MG63 (cell line): ENCODE data around the gene MYRF. TPM values are rescaled to one million over a fixed set of nuclear protein-coding genes. Genes with fewer than 3 reads are reported as not detected.

Experiments used
- DNase-seq: peaks from one replicate; pipeline ENCODE4 v3.0.0-alpha.2; 2020
- H3K27me3 ChIP-seq: fragments of 250-450 bp; sonication (Bioruptor Pico); 2 replicates; pipeline ENCODE4 v1.5.1; 2020; ENCODE audit warnings: mild to moderate bottlenecking, moderate library complexity
- H3K36me3 ChIP-seq: fragments of 250-450 bp; sonication (Bioruptor Pico); 2 replicates; pipeline ENCODE4 v1.5.1; 2020; ENCODE audit warnings: mild to moderate bottlenecking, moderate library complexity
- H3K4me3 ChIP-seq: fragments of 250-450 bp; sonication (Bioruptor Pico); 2 replicates; pipeline ENCODE4 v1.5.1; 2020; ENCODE audit warnings: mild to moderate bottlenecking, moderate library complexity
- H3K9me3 ChIP-seq: fragments of 250-450 bp; sonication (Bioruptor Pico); 2 replicates; pipeline ENCODE4 v1.5.1; 2020; ENCODE audit warnings: mild to moderate bottlenecking, moderate library complexity
- total RNA-seq: library from RNA; depleted of rRNA; stranded (reverse); fragments of >200 nt; shearing (Covaris generic); gene quantifications from 2 replicates; pipeline ENCODE4 v1.2.3, GENCODE V29; 2014; ENCODE audit warnings: low replicate concordance

The MYRF gene
- total RNA-seq, 1 experiment from 2014 or later = 0.23 TPM

DNA sequence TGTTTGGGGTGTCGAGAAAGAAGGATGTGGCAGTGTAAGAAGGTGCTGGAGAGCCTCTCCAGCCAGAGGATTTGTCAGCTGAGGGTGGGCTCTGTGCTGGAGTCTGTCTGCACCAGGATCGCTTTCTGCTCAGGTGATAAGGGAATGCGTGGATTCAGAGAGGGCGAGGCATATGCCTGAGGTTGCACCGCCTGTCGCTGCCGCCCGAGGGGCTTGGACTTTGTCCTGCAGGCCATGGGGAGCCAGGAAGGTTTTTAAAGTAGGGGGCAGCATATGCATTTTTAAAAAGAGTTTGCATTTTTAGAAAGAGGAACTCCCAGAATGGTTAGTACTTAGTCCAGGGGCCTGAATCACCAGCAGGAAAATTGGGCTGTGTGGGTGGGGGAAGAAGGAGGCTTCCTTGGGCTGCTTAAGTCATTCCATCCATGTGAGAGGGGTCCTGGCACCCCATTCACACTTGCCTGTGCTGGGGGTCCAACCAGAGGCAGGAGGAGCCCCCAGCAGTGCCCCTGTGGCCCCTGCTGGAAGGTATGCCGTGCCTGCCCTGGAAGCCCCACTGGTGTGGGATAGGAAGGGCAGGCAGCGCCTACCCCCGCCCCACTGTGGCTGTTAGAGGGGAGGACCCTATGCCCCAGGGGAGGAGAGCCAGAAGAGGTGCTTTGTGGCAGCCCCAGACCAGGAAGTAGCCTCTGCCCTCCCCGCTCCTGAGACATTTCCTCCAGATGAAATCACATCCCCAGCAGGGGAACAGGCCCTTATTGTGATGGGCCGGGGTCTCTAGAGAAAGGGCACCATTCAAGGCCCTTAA is 35.8 kb upstream of the MYRF start:
- Histone ChIP-seq H3K36me3 (no peaks in the 10 kb centered on the region), H3K27me3 (no peaks in the 10 kb centered on the region), H3K4me3 (no peak overlapping the region), H3K9me3 (no peaks in the 10 kb centered on the region)
- no peak for DNase-seq

- Histone ChIP-seq H3K4me3 (no peak overlapping the region), H3K9me3 (no peaks in the 10 kb centered on the region), H3K27me3 (no peaks in the 10 kb centered on the region), H3K36me3 (no peaks in the 10 kb centered on the region)
- DNase-seq = no peak
These were observed 35.0 kb upstream of the MYRF start for GRCh38 chr11:61717286-61718033.

DNA sequence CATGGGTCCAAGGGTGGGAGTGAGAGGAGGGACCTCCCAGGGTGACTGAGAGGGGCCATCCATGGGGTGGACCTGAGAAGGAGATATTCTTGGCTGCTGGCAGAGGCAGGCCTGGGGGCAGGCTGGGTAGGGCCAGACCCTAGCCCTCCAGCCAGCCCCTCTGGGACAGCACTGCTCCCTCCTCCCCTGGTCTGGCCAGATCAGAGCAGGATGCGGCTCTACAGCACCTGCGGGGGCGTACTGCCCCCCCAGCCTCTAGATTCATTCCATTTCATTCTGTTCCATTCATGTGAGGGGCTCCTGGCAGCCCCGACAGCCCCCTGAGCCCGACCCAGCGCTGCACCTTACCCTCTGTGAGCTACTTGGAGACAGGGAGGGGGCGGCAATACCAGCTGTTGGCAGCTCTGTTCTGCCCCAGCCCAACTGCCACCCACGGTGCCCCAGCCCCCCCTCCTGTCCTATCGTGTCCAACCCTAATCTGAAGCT is 34.3 kb upstream of the MYRF start:
- DNase-seq = no peak
- Histone ChIP-seq H3K9me3 (no peaks in the 10 kb centered on the region), H3K36me3 (no peaks in the 10 kb centered on the region), H3K27me3 (no peaks in the 10 kb centered on the region), H3K4me3 (no peak overlapping the region)

DNA sequence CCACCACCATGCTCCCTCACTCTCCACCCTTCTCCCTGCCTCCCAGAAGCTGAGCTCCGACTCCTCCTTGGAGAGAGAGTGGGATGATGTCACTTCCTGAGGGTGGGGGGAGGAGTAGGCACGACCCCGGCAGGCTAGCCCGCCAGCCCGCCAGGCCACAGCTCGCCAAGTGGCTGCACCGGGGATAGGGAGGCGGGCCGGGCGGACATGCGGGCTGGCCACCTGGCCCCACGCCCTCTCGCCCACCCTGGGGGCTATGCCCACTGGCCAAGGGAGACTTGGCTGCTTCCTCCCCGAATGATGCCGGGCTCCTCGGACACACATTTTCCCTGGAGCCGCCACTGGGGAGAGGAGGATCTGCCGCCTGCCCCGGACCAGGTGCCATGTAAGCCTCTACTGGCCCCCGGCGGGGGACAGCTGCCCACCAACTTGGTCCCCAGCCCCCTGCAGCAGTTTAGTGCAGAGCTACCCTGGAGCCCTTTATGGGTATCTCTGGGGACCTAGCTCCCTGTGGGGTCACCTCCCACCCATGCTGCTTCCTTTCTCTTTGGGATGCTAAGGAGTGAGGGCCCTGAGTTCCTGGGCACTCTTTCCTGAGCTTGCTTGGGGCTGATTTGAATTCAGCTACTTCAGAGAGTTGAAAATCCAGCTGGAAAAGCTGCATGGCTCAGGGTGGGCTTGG is 33.7 kb upstream of the MYRF start:
- H3K36me3 ChIP-seq = no peaks in the 10 kb centered on the region
- H3K9me3 ChIP-seq = no peaks in the 10 kb centered on the region
- DNase-seq = no peak
- no peaks in the 10 kb centered on the region for H3K27me3 ChIP-seq
- H3K4me3 ChIP-seq = no peak overlapping the region

DNA sequence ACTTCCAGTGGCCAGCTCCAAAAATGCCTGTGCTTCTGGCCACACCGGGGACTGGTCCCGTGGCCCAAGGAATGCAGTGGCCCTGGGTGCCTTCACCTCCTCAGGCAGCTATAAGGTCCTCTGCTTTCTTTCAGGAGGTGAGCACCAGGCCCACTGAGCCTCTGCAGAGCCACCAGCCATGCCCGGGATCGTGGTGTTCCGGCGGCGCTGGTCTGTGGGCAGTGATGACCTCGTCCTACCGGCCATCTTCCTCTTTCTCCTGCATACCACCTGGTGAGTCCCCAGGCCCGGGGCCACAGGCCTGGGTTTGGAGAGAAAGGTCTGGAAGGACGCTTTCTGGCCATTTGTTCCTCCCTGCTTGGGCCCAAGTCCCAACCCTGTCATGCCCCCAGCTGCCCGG is 32.5 kb upstream of the MYRF start:
- H3K4me3 ChIP-seq = no peak overlapping the region
- no peaks in the 10 kb centered on the region for H3K36me3 ChIP-seq
- no peaks in the 10 kb centered on the region for H3K9me3 ChIP-seq
- DNase-seq = no peak
- H3K27me3 ChIP-seq = no peaks in the 10 kb centered on the region

- no peaks in the 10 kb centered on the region for H3K36me3 ChIP-seq
- no peak overlapping the region for H3K4me3 ChIP-seq
- no peaks in the 10 kb centered on the region for H3K27me3 ChIP-seq
- DNase-seq = no peak
- H3K9me3 ChIP-seq = no peaks in the 10 kb centered on the region
These were observed 31.8 kb upstream of the MYRF start for GRCh38 chr11:61720597-61720996.

- Histone ChIP-seq H3K9me3 (no peaks in the 10 kb centered on the region), H3K36me3 (no peaks in the 10 kb centered on the region), H3K27me3 (no peaks in the 10 kb centered on the region), H3K4me3 (no peak overlapping the region)
- no peak for DNase-seq
These were observed 28.0 kb upstream of the MYRF start for GRCh38 chr11:61724437-61724836.

DNA sequence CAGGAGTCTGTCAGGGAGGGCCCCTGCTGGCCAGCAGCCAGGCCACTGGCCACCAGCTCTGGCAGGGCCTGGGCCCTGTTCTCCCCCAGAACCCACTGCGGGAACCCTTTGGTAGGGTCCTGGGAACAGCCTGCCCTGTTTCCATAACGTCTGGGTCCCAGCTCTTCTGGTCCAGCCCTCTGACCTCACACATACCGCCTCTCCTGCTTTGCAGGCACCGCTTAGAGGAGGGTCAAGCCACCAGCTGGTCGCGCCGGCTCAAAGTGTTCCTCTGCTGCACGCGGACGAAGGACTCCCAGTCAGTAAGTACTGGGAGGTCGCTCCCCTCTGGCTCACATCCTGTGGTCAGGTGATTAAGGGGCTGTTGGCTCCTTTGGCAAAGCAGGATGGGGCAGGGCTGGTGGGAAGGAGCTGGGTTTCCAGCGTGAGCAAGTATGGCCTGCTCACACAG is 26.6 kb upstream of the MYRF start:
- Histone ChIP-seq H3K27me3 (no peaks in the 10 kb centered on the region), H3K36me3 (no peaks in the 10 kb centered on the region), H3K9me3 (no peaks in the 10 kb centered on the region), H3K4me3 (no peak overlapping the region)
- no peak for DNase-seq

DNA sequence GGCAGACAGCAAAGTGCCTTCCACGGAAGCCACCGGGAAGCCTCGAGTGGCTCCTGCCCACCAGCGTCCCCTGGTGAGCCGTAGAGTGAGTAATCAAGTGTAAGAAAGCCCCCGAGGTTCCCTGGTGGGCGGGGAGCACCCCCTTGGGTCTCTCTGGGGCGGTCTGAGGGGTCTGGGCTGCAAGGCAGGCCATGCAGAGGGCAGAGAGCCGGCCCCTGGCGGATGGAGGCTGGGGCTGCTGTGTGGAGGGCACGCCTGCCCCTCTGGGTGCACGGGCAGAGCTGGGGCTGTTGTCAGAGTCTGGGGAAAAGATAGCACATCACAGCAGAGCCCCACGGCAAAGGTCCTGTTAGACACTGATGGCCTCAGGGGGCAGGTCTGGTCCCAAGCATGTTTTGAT is 25.7 kb upstream of the MYRF start:
- Histone ChIP-seq H3K9me3 (no peaks in the 10 kb centered on the region), H3K27me3 (no peaks in the 10 kb centered on the region), H3K4me3 (no peak overlapping the region), H3K36me3 (no peaks in the 10 kb centered on the region)
- DNase-seq = no peak

DNA sequence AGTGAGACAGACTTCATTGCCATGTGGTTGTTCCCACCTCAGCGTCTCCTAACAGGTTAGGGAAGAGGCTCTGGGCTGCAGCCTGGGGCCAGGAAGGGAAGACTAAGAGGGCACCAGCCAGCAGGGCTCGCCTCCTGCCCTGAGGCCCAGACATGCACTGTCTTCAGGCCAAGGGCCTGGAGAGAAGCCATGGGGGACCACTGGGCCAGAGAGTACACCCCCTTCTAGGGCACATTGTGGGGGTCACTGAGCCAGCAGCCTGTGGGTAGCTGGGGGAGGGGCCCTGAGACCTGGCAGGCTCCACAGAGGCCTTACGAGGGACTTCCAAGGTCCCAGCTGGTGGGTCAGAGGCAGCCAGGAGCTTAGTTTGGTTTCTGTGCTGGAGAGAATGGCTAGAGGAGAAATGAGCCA is 25.0 kb upstream of the MYRF start:
- H3K36me3 ChIP-seq = no peaks in the 10 kb centered on the region
- H3K9me3 ChIP-seq = no peaks in the 10 kb centered on the region

GRCh38 chr11:61728066-61728939 is 24.1 kb upstream of the MYRF start:
- Histone ChIP-seq H3K36me3 (no peaks in the 10 kb centered on the region), H3K27me3 (no peaks in the 10 kb centered on the region), H3K9me3 (no peaks in the 10 kb centered on the region), H3K4me3 (no peak overlapping the region)
- DNase-seq = no peak

More for the DNA sequence above, 25.0 kb upstream of the MYRF start:
- DNase-seq = no peak
- H3K4me3 ChIP-seq = no peak overlapping the region
- no peaks in the 10 kb centered on the region for H3K27me3 ChIP-seq

GRCh38 chr11:61728940-61729219 is 23.6 kb upstream of the MYRF start:
- no peak overlapping the region for H3K4me3 ChIP-seq
- no peaks in the 10 kb centered on the region for H3K27me3 ChIP-seq
- H3K9me3 ChIP-seq = no peaks in the 10 kb centered on the region
- no peaks in the 10 kb centered on the region for H3K36me3 ChIP-seq
- no peak for DNase-seq

GRCh38 chr11:61730240-61730994 is 22.0 kb upstream of the MYRF start:
- DNase-seq = no peak
- H3K9me3 ChIP-seq = no peaks in the 10 kb centered on the region
- H3K36me3 ChIP-seq = no peaks in the 10 kb centered on the region
- no peak overlapping the region for H3K4me3 ChIP-seq
- H3K27me3 ChIP-seq = no peaks in the 10 kb centered on the region

DNA sequence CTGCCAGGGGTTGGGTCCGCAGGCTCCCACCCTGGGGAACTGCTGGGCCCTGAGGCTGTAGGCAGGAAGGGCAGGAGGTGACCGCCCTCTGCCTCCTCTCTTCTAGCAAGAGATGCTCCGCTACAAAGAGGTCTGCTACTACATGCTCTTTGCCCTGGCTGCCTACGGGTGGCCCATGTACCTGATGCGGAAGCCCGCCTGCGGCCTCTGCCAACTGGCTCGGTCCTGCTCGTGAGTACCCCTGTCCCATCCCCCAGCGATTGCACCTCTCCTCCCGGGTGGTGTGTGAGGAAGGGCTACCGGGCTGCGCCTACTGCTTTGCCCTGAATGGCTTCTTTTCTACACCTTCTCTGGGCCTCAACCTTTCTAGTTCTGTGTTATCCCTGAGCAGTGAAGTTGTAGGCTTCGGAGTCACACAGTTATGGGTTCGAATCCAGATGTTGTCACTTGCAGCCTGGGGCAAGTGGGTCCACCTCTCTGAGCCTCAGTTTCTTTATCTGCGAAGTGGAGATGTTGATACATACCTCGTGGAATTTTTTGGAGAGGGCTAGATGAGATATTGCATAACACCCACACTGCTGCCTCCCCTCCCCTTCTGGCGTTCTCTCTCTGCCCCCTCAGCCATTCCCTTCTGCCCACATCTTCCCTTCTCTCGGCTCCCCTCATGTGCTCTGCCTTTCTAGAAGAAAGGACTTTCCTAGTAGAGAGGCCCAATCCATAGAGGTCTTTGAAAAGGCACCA is 21.1 kb upstream of the MYRF start:
- DNase-seq = no peak
- H3K36me3 ChIP-seq = no peaks in the 10 kb centered on the region; the same call in 1 of the 2 replicates
- no peak overlapping the region for H3K4me3 ChIP-seq
- H3K9me3 ChIP-seq = no peaks in the 10 kb centered on the region
- no peaks in the 10 kb centered on the region for H3K27me3 ChIP-seq

DNA sequence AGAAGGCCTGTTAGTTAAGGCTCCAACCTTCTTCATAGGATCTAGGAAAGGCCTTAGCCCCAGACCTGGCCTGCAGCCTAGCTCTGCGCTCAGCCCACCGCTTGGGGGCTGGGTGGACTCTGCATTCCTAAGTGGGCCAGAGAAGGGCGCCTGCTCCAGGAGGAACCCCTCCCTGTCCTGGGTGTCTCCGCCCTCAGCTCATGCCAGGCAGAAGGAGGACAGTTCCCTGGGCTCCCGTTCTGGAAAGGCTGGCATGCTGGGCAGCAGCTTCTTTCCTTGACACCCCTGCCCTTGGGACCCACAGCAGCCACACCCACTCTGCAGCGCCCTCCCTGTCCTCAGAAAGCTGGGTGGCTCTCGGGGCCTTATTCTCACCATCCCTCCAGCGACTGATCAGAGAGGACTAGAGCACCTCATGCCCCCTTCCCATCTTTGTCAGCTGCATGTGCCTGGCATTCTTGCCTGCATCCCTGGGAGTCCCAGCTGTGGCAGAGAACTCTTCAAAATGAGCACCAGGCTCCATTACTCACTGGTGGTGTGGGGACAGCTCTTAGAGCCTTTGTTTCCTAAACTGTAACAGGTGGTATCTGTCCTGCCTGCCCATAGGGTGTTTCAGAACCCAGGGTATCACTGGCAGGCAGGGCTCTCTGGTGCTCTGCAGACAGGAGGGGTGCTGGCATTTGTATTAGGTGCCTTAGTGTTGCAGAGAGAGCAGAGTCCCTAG is 20.3 kb upstream of the MYRF start:
- Histone ChIP-seq H3K9me3 (no peaks in the 10 kb centered on the region), H3K27me3 (no peaks in the 10 kb centered on the region), H3K4me3 (no peak overlapping the region), H3K36me3 (no peaks in the 10 kb centered on the region; the same call in 1 of the 2 replicates)
- DNase-seq = no peak
